ENCODE data around the gene FAM8A1. TPM values are rescaled to one million over a fixed set of nuclear protein-coding genes. Genes with fewer than 3 reads are reported as not detected.
A peak's percentile ranks its signal among the peaks of the same experiment; 100 is the strongest.

The FAM8A1 gene
- total RNA-seq, 1 experiment from 2014 or later, result 9.0 TPM

GRCh38 chr6:17601386-17601703 is 1.2 kb downstream of the FAM8A1 start:
- POLR2A ChIA-PET (ENCODE audit: unreplicated experiment), result no interaction called here
- CTCF ChIA-PET, result no interaction called here
- intact Hi-C loops (cut with micrococcal nuclease), result loop anchor here (5.0 kb wide), 1 partner anchor 201 kb away; no protein-coding TSS in a partner anchor
- H2AFZ ChIP-seq (ENCODE audit: low read length), result peak overlapping the region; percentile 79
- H3K79me2 ChIP-seq (ENCODE audit: low read length), result peaks cover 14% of the 10 kb centered on the region
- H3F3A ChIP-seq (ENCODE audit: low read length, unreplicated experiment), result no peaks in the 10 kb centered on the region
- H3K9me3 ChIP-seq (ENCODE audit: low read length), result no peaks in the 10 kb centered on the region
- peak overlapping the region; percentile 93 for H3K4me2 ChIP-seq (ENCODE audit: low read length)
- no peaks in the 10 kb centered on the region for H3K9me2 ChIP-seq (replicated peaks; ENCODE audit: low read length)
- H3K4me1 ChIP-seq (ENCODE audit: insufficient read depth, low read length), result peaks cover 9% of the 10 kb centered on the region; the same call in 1 of the 2 replicates
- H3K36me3 ChIP-seq (ENCODE audit: low read depth, low read length), result no peaks in the 10 kb centered on the region
- TSS peak; percentile 68 for BruUV-seq (replicated peaks)
- TF ChIP-seq EZH2 (IDR thresholded peaks at IDR 0.05; ENCODE audit: low read length, unreplicated experiment) (no peak), EZH2phosphoT487 (IDR thresholded peaks at IDR 0.05; ENCODE audit: borderline replicate concordance, low read length) (no peak), CTCF (conservative IDR thresholded peaks at IDR 0.05; ENCODE audit: low read depth, low read length) (no peak)
- peak overlapping the region; percentile 71 for H3K9ac ChIP-seq (ENCODE audit: low read length)
- DNase-seq, result peak; percentile 11
- no peaks in the 10 kb centered on the region for H3K27me3 ChIP-seq (ENCODE audit: low read length)
- H3K27ac ChIP-seq (ENCODE audit: low read length), result no peak overlapping the region
- no peaks in the 10 kb centered on the region for H4K20me1 ChIP-seq (ENCODE audit: low read length)
- ATAC-seq, result peak; percentile 2; the same call in 1 of the 2 replicates
- peak overlapping the region; percentile 71 for H3K4me3 ChIP-seq (ENCODE audit: low read length)

GRCh38 chr6:17602888-17603287 is 2.8 kb downstream of the FAM8A1 start:
- H3K36me3 ChIP-seq (ENCODE audit: low read depth, low read length), result no peaks in the 10 kb centered on the region
- no peaks in the 10 kb centered on the region for H4K20me1 ChIP-seq (ENCODE audit: low read length)
- no TSS peak for BruUV-seq (replicated peaks)
- no peak overlapping the region for H2AFZ ChIP-seq (ENCODE audit: low read length)
- ATAC-seq (no peak), DNase-seq (no peak)
- POLR2A ChIA-PET (ENCODE audit: unreplicated experiment), result interaction anchor here (0.6 kb wide), 1 partner anchor 201 kb away, joined by 3 read pairs; no protein-coding TSS in a partner anchor
- H3K9me2 ChIP-seq (replicated peaks; ENCODE audit: low read length), result no peaks in the 10 kb centered on the region
- no peaks in the 10 kb centered on the region for H3K27me3 ChIP-seq (ENCODE audit: low read length)
- TF ChIP-seq EZH2 (IDR thresholded peaks at IDR 0.05; ENCODE audit: low read length, unreplicated experiment) (no peak), EZH2phosphoT487 (IDR thresholded peaks at IDR 0.05; ENCODE audit: borderline replicate concordance, low read length) (no peak), CTCF (conservative IDR thresholded peaks at IDR 0.05; ENCODE audit: low read depth, low read length) (no peak)
- peaks cover 14% of the 10 kb centered on the region for H3K79me2 ChIP-seq (ENCODE audit: low read length)
- H3K27ac ChIP-seq (ENCODE audit: low read length), result no peak overlapping the region
- intact Hi-C loops (cut with micrococcal nuclease), result loop anchor here (5.0 kb wide), 1 partner anchor 199 kb away; no protein-coding TSS in a partner anchor
- no peak overlapping the region for H3K4me3 ChIP-seq (ENCODE audit: low read length)
- no peaks in the 10 kb centered on the region for H3K9me3 ChIP-seq (ENCODE audit: low read length)
- CTCF ChIA-PET, result no interaction called here
- peaks cover 9% of the 10 kb centered on the region; the same call in 1 of the 2 replicates for H3K4me1 ChIP-seq (ENCODE audit: insufficient read depth, low read length)
- no peaks in the 10 kb centered on the region for H3F3A ChIP-seq (ENCODE audit: low read length, unreplicated experiment)
- H3K4me2 ChIP-seq (ENCODE audit: low read length), result no peak overlapping the region
- no peak overlapping the region for H3K9ac ChIP-seq (ENCODE audit: low read length)

- H3F3A ChIP-seq (ENCODE audit: low read length, unreplicated experiment), result no peaks in the 10 kb centered on the region
- no peaks in the 10 kb centered on the region for H3K27me3 ChIP-seq (ENCODE audit: low read length)
- no peak overlapping the region for H3K9ac ChIP-seq (ENCODE audit: low read length)
- H3K9me3 ChIP-seq (ENCODE audit: low read length), result no peaks in the 10 kb centered on the region
- H3K4me2 ChIP-seq (ENCODE audit: low read length), result no peak overlapping the region
- ATAC-seq (no peak), DNase-seq (no peak)
- no peak overlapping the region for H3K4me3 ChIP-seq (ENCODE audit: low read length)
- H4K20me1 ChIP-seq (ENCODE audit: low read length), result no peaks in the 10 kb centered on the region
- intact Hi-C loops (cut with micrococcal nuclease), result no loop called here
- no peaks in the 10 kb centered on the region for H3K36me3 ChIP-seq (ENCODE audit: low read depth, low read length)
- H3K9me2 ChIP-seq (replicated peaks; ENCODE audit: low read length), result no peaks in the 10 kb centered on the region
- TF ChIP-seq EZH2 (IDR thresholded peaks at IDR 0.05; ENCODE audit: low read length, unreplicated experiment), result no peak
- no peak for TF ChIP-seq CTCF (conservative IDR thresholded peaks at IDR 0.05; ENCODE audit: low read depth, low read length)
- no peak for TF ChIP-seq EZH2phosphoT487 (IDR thresholded peaks at IDR 0.05; ENCODE audit: borderline replicate concordance, low read length)
- H3K79me2 ChIP-seq (ENCODE audit: low read length), result peaks cover 8% of the 10 kb centered on the region
- H2AFZ ChIP-seq (ENCODE audit: low read length), result no peak overlapping the region
- H3K27ac ChIP-seq (ENCODE audit: low read length), result no peak overlapping the region
- POLR2A ChIA-PET (ENCODE audit: unreplicated experiment), result no interaction called here
- CTCF ChIA-PET, result no interaction called here
- BruUV-seq (replicated peaks), result no TSS peak
- 0 out of 2 replicates have a peak, but pooled peaks cover 5% of the 10 kb centered on the region for H3K4me1 ChIP-seq (ENCODE audit: insufficient read depth, low read length)
Measured at GRCh38 chr6:17606606-17607005, 6.5 kb downstream of the FAM8A1 start.

Measured in PC-3 (cell line).